Kasumi-1 (cell line): ENCODE measurements around the gene MXRA5.
"Not testable (repeated sequence)": the region's sequence is repeated elsewhere in the genome, so short reads cannot be mapped to it uniquely, and the experiment has no call there.

Experiments used
- DNase-seq, 2 experiments: peaks; one replicate each; lab custom pipeline; 2025; lab: John Stamatoyannopoulos, UW

MXRA5 gene

GRCh38 chrX:3346501-3347259 lies at the start of gene MXRA5:
Gene MXRA5, minus strand, starts transcription at chrX:3346652. Its CDS starts 2,819 bp downstream, at chrX:3343833.
- DNase-seq: no peak

- no peak for DNase-seq
Observed at GRCh38 chrX:3393581-3394111, 47.2 kb upstream of the MXRA5 start.

- no peak for DNase-seq
Observed at GRCh38 chrX:3393178-3393577, 46.7 kb upstream of the MXRA5 start.

- no peak for DNase-seq
Observed at GRCh38 chrX:3388457-3388856, 42.0 kb upstream of the MXRA5 start.

- no peak for DNase-seq
Observed at GRCh38 chrX:3384327-3384726, 37.9 kb upstream of the MXRA5 start.

GRCh38 chrX:3380603-3381002 lies 34.2 kb upstream of the MXRA5 start:
- no peak for DNase-seq

- no peak for DNase-seq
Observed at GRCh38 chrX:3379111-3379510, 32.7 kb upstream of the MXRA5 start.

- no peak for DNase-seq
Observed at GRCh38 chrX:3378156-3378555, 31.7 kb upstream of the MXRA5 start.

- no peak for DNase-seq
Observed at GRCh38 chrX:3377560-3377959, 31.1 kb upstream of the MXRA5 start.

- DNase-seq: not testable (repeated sequence)
Observed at GRCh38 chrX:3375878-3376508, 29.5 kb upstream of the MXRA5 start.

GRCh38 chrX:3374108-3374800 lies 27.8 kb upstream of the MXRA5 start:
- DNase-seq: no peak

GRCh38 chrX:3371163-3371562 lies 24.7 kb upstream of the MXRA5 start:
- DNase-seq: no peak

GRCh38 chrX:3370656-3371055 lies 24.2 kb upstream of the MXRA5 start:
- DNase-seq: no peak

GRCh38 chrX:3362956-3363355 lies 16.5 kb upstream of the MXRA5 start:
- DNase-seq: no peak

GRCh38 chrX:3360881-3361280 lies 14.4 kb upstream of the MXRA5 start:
- DNase-seq: no peak

GRCh38 chrX:3352741-3353140 lies 6.3 kb upstream of the MXRA5 start:
- DNase-seq: not testable (repeated sequence)

- DNase-seq: no peak
Observed at GRCh38 chrX:3351276-3351675, 4.8 kb upstream of the MXRA5 start.

- DNase-seq: no peak
Observed at GRCh38 chrX:3348191-3348590, 1.7 kb upstream of the MXRA5 start.

- DNase-seq: no peak
Observed at GRCh38 chrX:3345281-3346191, 916 bp downstream of the MXRA5 start.

- not testable (repeated sequence) for DNase-seq
Observed at GRCh38 chrX:3343569-3343968, 2.9 kb downstream of the MXRA5 start.

GRCh38 chrX:3340016-3340415 lies 6.4 kb downstream of the MXRA5 start:
- no peak for DNase-seq

- no peak for DNase-seq
Observed at GRCh38 chrX:3326681-3327080, 19.8 kb downstream of the MXRA5 start.
